HG03039 (cell line): ENCODE measurements around the gene CD109.
"Not testable (repeated sequence)": the region's sequence is repeated elsewhere in the genome, so short reads cannot be mapped to it uniquely, and the experiment has no call there.

Source experiments
- ATAC-seq: cut with Tn5 transposase; IDR thresholded peaks from one replicate; pipeline ENCODE4 v1.9.1; 2021; ENCODE audit warnings: mild to moderate bottlenecking, moderate library complexity; ENCODE audit not compliant: unreplicated experiment

Gene CD109

DNA sequence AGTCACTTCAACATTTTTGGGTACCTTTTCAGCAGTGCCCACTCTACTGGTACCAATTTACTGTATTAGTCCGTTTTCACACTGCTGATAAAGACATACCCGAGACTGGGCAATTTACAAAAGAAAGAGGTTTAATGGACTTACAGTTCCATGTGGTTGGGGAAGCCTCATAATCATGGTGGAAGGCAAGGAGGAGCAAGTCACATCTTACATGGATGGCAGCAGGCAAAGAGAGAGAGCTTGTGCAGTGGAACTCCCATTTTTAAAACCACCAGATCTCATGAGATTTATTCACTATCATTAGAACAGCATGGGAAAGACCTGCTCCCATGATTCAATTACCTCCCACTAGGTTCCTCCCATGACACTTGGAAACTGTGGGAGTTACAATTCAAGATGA is 12.4 kb upstream of the CD109 start:
- not testable (repeated sequence) for ATAC-seq

GRCh38 chr6:73688351-73688750 is 7.7 kb upstream of the CD109 start:
- ATAC-seq: no peak

- ATAC-seq: no peak
Observed at GRCh38 chr6:73690056-73690455, 5.9 kb upstream of the CD109 start.

- no peak for ATAC-seq
Observed at GRCh38 chr6:73691512-73691911, 4.5 kb upstream of the CD109 start.

DNA sequence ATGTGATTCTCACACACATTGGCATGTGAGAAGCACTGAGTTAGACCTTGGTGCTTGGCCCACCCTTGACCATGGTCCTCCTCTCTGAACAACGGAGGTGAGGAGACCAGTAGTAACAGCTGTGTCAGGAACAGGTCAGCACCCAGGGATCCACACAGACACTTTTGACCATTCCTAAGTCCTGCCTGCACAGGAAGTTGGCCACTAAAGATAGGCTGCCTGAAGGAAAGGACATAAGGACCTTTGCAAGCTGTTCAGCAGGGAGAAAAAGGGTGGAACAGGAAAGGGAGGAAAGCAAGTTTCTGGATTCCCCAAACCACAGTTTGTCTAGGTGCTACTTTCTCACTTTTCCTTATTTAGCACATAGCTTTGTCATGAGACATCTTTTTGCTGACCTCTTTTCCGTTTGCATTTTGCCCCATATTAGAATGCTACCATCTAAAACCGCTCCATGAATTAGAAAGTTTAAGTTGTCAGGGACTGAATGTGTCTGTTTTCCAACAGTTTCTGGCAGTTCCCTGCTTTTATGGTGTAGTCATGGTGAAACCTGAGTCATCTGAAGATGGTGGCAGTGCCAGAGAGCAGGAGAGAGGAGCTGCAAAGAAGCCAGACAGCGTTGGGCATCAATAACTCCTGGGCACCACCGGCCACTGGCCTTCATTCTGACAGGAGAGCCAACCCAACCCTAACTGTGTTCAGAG is 1.1 kb upstream of the CD109 start:
- ATAC-seq: no peak

- no peak for ATAC-seq
Observed at GRCh38 chr6:73696966-73697655, 1.1 kb downstream of the CD109 start.

GRCh38 chr6:73699676-73700459 is 3.9 kb downstream of the CD109 start:
- ATAC-seq: no peak

DNA sequence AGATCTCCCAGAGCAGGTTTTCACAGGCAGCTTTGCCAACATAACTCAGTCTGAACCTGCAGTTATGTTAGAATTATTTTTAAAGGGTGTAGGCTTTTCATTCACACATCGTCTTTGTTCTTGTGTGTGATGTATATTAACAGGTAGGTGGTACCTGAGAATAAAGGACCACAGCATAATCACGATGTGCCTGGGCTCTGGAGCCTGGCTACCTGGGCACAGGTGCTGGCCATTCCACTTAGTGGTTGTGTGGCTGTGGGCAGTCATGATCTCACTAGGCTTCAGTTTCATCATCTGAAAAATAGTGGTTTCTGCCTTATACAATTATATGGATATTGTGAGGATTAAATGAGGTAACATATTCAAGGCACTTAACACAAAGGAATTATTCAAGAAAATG is 6.4 kb downstream of the CD109 start:
- no peak for ATAC-seq

DNA sequence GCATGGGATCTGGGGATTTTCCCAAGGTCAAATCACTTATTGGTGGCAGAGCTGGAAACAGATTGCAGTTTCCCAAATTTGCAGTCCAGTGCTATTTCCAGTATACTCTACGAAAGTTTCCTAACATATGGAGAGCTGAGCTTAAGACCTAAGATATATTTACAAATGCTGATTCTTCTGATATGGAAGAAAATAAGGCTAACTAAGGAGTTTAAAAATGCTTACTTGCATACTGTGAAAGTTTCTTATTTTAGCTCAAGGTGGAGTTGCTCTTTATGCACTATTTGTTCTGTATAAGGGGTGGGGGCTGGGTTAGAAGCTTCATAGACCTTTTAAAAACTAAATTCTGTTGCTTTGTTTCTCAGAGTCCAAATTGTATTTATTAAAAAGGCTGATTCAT is 7.5 kb downstream of the CD109 start:
- no peak for ATAC-seq

DNA sequence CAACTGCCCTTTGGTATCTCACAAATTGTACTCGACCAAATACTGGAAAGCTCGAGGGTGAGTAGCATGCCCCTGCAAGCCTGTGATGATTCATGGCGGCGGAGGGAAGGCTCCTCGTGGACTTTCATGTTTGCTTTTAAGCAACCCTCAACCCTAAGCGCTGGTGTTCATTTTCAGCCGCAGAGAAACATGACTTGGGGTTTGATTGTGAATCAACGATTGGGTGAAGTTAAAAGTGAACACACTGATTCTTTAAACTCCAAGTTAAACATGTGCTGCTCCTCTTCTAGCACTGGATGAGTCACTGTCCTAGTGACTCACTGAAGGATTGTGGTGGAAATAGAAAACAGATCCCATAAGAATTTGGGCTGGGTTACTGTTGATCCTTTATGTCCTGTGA is 8.3 kb downstream of the CD109 start:
- no peak for ATAC-seq

DNA sequence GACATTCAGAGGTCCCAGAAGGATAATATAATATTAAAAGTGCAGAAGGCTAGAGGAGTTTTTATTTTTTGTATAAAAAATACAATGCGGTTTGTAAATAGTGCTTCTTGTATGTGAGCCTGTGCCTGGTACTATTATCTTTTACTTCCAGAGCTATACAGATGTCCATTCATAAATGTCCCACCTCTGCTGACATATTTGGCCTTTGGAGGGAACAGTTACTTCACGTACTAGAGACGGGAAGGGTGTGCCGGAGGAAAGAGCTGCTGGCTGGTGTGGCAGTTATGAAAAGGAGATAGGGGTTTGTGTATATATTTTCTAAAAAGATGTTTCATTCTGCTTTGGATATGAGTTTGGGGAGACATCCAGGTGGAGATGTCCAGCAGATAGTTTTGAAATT is 8.8 kb downstream of the CD109 start:
- ATAC-seq: no peak

DNA sequence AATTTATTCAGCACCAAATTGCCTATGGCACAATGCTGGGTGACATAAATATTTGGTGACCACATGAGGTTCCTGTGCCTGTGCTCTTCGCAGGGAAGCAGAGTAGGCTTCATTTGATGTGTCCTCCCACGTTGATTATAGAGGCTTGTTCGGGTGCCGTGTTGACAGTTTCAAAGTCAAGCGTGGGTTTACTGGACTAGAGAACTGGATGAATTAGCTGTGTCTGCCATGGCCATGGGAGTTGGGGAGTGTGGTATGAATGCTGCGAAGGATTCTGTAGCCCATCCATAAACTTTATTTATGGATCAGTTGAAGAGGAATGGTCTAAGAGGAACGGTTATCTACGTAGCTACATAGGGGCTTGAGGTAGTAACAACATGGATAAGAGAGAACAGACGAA is 11.0 kb downstream of the CD109 start:
- ATAC-seq: no peak

DNA sequence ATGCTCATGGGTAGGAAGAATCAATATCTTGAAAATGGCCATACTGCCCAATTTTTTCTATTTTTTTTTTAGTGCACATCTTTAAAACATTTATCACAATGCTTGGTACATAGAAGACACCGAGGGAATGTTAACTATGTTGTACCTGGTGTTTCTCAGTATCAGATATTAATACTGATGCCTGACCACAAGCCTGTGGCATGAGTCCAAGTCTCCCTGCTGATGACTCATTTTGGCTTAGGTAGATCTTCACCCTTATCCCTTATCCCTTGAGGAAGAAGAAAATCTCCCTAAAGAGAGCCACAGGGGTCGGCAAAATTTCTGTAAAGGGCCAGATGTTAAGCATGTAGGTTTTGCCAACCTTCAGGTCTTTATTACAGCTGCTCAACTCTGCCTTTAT is 14.5 kb downstream of the CD109 start:
- no peak for ATAC-seq

DNA sequence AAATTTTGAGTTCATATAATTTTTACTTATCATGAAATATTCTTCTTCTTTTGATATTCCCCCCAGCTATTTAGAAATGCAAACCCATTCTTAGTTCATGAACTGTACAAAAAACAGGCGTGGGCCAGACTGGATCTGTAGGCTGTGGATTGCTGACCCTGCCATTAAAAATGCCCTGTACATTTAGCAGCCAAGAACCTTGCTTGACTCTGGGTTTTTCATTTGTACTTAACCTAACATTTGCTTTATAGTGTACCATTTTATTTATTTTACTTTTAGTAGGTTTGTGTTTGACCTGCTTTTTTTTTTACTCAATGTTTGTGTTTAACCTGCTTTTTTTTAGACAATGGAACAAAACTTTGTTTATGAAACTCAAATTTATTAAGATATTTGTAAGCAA is 14.9 kb downstream of the CD109 start:
- no peak for ATAC-seq

DNA sequence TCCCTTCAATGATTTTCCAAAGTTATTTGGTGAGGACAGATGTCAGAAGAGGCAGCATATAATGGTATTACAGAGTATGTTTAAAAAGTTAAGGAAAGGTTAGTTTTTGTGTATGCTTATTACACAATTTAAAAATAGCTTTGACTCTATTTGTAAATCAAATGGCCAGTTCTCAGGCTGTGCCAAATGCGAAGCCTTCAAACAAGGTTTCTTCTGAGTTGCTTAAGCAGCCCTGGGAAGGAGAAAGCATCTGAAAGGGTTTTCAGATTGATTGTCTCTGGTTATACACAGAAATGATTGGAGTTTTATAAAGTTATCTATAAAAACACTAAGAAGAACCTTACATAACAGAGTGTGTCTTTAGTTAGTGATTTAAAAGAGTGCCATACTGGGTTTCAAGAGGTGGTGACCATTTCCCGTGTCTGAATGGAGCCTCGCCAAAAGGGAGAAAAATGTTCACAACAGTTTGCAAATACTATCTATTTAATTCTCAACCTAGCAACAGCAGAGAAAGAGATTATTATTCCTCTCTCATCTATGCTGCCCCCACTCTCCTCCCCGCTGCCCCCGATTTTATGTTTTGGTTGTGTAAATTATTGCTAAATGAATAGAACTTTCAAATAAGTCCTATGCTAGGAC is 16.7 kb downstream of the CD109 start:
- no peak for ATAC-seq

DNA sequence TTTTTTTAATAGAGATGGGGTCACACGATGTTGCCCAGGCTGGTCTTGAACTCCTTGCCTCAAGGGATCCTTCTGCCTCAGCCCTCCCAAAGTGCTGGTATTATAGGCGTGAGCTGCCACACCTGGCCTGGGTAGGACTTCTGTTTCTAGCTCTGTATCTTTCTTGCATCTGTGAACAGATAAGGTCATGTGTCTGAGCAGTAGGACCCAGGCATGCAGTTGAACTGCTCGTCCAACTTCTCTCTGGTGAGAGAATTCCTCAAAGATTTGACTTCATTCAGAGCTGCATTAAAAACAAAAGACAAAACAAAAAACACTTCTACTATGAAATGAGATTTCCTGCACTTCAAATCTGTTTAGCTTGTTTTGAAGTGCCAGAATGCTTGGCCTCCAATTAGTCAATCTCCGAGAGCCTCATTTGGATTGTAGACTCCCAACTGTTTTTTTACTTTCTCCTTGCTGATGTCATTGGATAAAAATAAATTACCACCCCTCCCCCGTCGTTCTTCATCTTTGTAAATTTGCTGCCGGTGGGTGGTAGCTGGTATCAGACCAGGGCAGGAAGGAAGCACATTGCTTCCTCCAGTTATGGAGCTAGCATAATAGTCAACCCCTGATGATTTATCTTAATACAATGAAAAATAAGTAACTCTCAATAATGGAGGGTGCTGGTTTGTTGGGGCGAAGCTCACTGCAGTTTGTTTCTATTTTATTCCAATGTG is 17.6 kb downstream of the CD109 start:
- no peak for ATAC-seq

GRCh38 chr6:73715111-73715508 is 19.1 kb downstream of the CD109 start:
- not testable (repeated sequence) for ATAC-seq

DNA sequence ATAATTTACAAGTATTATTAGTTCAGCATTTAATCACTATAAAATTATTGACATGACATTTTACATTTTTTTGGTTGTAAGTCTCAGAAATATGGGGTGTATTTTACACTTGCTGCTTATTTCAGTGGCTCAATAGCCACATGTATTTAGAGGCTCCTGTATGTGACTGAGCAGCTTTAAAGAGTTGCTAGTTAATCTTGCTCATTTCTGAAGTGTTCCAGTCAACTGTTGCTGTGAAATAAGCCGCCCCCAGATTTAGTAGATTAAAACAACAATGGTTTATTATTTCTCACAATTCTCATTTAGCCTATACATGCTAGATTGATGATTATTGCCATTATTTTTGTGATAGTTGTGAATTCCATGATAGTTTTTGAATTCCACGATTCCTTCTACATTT is 23.0 kb downstream of the CD109 start:
- ATAC-seq: no peak

DNA sequence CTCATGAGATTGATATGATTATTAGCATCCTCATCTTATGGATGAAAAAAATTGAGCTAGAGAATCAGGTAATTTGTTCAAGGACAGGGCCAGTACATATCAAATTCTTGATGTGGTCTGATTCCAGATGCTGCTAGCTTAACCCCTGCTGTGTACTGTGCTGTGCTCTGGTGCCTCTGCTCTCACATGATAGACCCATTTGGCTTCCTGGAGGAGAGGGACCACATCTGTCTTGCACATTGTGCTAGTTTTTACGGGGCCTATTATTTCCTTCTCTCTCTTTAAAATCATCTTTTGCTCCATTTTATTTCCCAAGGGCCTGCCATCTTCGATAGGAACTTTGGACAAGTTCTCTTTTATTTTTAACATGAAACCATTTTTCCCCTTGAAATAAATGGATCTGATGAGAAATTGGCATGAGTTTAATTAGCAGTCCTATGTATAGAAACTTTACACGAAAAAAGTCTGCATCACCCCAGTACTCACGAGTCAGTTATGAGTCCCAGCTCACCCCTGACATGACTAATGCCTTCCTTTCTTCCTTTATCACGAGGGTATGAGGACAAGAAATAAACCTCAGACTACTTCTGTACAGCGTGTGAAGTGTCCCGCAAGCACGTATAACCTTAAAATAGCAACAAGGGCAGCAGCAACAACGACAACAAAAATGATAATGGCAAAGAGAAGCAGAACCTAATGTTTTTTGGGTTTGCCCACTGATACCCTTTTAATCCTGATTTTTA is 26.5 kb downstream of the CD109 start:
- peak; percentile 71 for ATAC-seq

DNA sequence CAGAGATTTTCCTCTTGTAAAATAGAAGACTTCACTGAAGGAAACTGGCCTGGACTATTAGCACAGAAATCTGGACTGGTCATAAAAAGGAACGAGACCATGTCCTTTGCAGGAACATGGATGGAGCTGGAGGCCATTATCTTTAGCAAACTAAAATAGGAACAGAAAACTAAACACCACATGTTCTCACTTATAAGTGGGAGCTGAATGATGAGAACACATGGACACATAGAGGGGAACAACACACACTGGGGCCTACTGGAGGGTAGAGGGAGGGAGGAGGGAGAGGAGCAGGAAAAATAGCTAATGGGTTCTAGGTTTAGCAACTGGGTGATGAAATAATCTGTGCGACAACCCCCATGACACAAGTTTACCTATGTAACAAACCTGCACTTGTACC is 27.5 kb downstream of the CD109 start:
- ATAC-seq: not testable (repeated sequence)
